CD14-positive monocyte (primary cell): Measurements from ENCODE around the gene KIF13A. TPM values are rescaled to one million over a fixed set of nuclear protein-coding genes. Genes with fewer than 3 reads are reported as not detected.

ENCODE experiments used
- DNase-seq, 3 donors: peaks; one replicate each; pipeline ENCODE4 v3.0.0-alpha.2; 2011 to 2022
- H2AFZ ChIP-seq: 2 replicates; pipeline ENCODE4 v1.6.0; 2012; ENCODE audit warnings: mild to moderate bottlenecking, low read depth, low read length, inconsistent platforms; ENCODE audit not compliant: insufficient read depth, poor library complexity, severe bottlenecking
- H3K27ac ChIP-seq, 2 donors: 1 replicate in 1 of 2; 2 replicates in 1 of 2; pipeline ENCODE4 v1.5.1; 2012 to 2013; ENCODE audit warnings: low read length in 2 of 2, control low read depth in 1 of 2, inconsistent platforms in 1 of 2, low read depth in 1 of 2, mild to moderate bottlenecking in 1 of 2
- H3K27me3 ChIP-seq, 2 donors: one replicate each; pipeline versions ENCODE4 v1.6.0 to v1.6.1; 2011 to 2013; ENCODE audit warnings: low read length in 2 of 2; ENCODE audit not compliant: control insufficient read depth in 2 of 2, insufficient read depth in 2 of 2
- H3K36me3 ChIP-seq, 2 donors: replicated peaks in 1 of 2; 1 replicate in 1 of 2; 2 replicates in 1 of 2; pipeline versions ENCODE4 v1.5.1 to v1.6.1; 2012 to 2013; ENCODE audit warnings: low read length in 2 of 2, control low read depth in 1 of 2, inconsistent platforms in 1 of 2, mild to moderate bottlenecking in 1 of 2; ENCODE audit not compliant: insufficient read depth in 2 of 2, control insufficient read depth in 1 of 2
- H3K4me1 ChIP-seq, 2 donors: 1 replicate in 1 of 2; 2 replicates in 1 of 2; pipeline versions ENCODE4 v1.5.1 to v1.6.1; 2012 to 2013; ENCODE audit warnings: low read length in 2 of 2, control low read depth in 1 of 2, inconsistent platforms in 1 of 2, mild to moderate bottlenecking in 1 of 2, moderate library complexity in 1 of 2; ENCODE audit not compliant: insufficient read depth in 2 of 2, control insufficient read depth in 1 of 2
- H3K4me2 ChIP-seq: replicated peaks from 2 replicates; pipeline ENCODE3; 2012; ENCODE audit warnings: low read length, moderate library complexity, mild to moderate bottlenecking; ENCODE audit not compliant: poor library complexity, severe bottlenecking; ENCODE audit errors: extremely low read depth
- H3K4me3 ChIP-seq, 3 experiments: fragments of 200-600 bp in 1 of 3; sonication (generic) in 1 of 3; replicated peaks in 1 of 3; 1 replicate in 2 of 3; 2 replicates in 1 of 3; pipeline ENCODE4 v1.5.1; 2011 to 2013; ENCODE audit warnings: low read length in 3 of 3, mild to moderate bottlenecking in 3 of 3, control low read depth in 2 of 3, low read depth in 2 of 3, inconsistent platforms in 1 of 3, moderate library complexity in 1 of 3
- H3K79me2 ChIP-seq: 2 replicates; pipeline ENCODE4 v1.6.0; 2012; ENCODE audit warnings: mild to moderate bottlenecking, control low read depth, inconsistent platforms, low read length, moderate library complexity; ENCODE audit not compliant: insufficient read depth
- H3K9ac ChIP-seq: 2 replicates; pipeline ENCODE4 v1.6.0; 2017; ENCODE audit warnings: low read length, mild to moderate bottlenecking; ENCODE audit not compliant: insufficient read depth, poor library complexity, severe bottlenecking
- H3K9me3 ChIP-seq, 2 donors: replicated peaks in 1 of 2; 1 replicate in 1 of 2; 2 replicates in 1 of 2; pipeline versions ENCODE4 v1.5.1 to v1.6.1; 2012 to 2013; ENCODE audit warnings: low read length in 2 of 2, control low read depth in 1 of 2; ENCODE audit not compliant: control insufficient read depth in 1 of 2, insufficient read depth in 1 of 2
- H4K20me1 ChIP-seq: 2 replicates; pipeline ENCODE4 v1.6.0; 2012; ENCODE audit warnings: mild to moderate bottlenecking, low read length, control low read depth, moderate library complexity; ENCODE audit not compliant: insufficient read depth
- H3K27ac Mint-ChIP-seq, 7 donors: one replicate each; pipeline ENCODE4 v1.8.0; 2020; ENCODE audit warnings: mild to moderate bottlenecking in 7 of 7, mixed read lengths in 7 of 7, moderate library complexity in 6 of 7, inconsistent platforms in 2 of 7
- H3K27me3 Mint-ChIP-seq, 3 donors: one replicate each; pipeline ENCODE4 v1.8.0; 2021 to 2022; ENCODE audit warnings: low read depth in 3 of 3, mild to moderate bottlenecking in 3 of 3, mixed read lengths in 3 of 3, moderate library complexity in 3 of 3, inconsistent platforms in 1 of 3
- H3K36me3 Mint-ChIP-seq, 2 donors: one replicate each; pipeline ENCODE4 v1.8.0; 2020; ENCODE audit warnings: mixed read lengths in 2 of 2, inconsistent platforms in 1 of 2, mild to moderate bottlenecking in 1 of 2
- H3K4me1 Mint-ChIP-seq: one replicate; pipeline ENCODE4 v1.8.0; 2020; ENCODE audit warnings: mild to moderate bottlenecking, mixed read lengths
- H3K4me3 Mint-ChIP-seq, 2 donors: one replicate each; pipeline ENCODE4 v1.8.0; 2020; ENCODE audit warnings: mild to moderate bottlenecking in 2 of 2, mixed read lengths in 2 of 2, moderate library complexity in 1 of 2
- H3K9me3 Mint-ChIP-seq, 7 donors: one replicate each; pipeline ENCODE4 v1.8.0; 2020 to 2022; ENCODE audit warnings: mixed read lengths in 7 of 7, mild to moderate bottlenecking in 6 of 7, moderate library complexity in 6 of 7, inconsistent platforms in 2 of 7
- CTCF ChIP-seq: fragments of 200-600 bp; IDR thresholded peaks from one replicate; pipeline ENCODE4 v1.8.0; 2022; ENCODE audit warnings: antibody characterized with exemption, mild to moderate bottlenecking
- WGBS: methylation state at CpG from one replicate; pipeline ENCODE4 v1.1.5; 2013; ENCODE audit warnings: missing lambda C conversion rate; ENCODE audit not compliant: insufficient coverage; 5-methylcytosine and 5-hydroxymethylcytosine counted together
- intact Hi-C, 2 donors: fragments of 100-400 bp; cut with micrococcal nuclease; formaldehyde crosslinking; loops; one replicate each; pipeline versions ENCODE4 v1.15.0 to v1.15.1; 2023
- polyA plus RNA-seq, 3 donors: library from polyadenylated mRNA; depleted of rRNA in 1 of 3; unstranded in 2 of 3; stranded (reverse) in 1 of 3; fragments of 300-500 nt in 2 of 3; fragments of >200 nt in 1 of 3; fragmentation: Illumina TruSeq in 2 of 3; gene quantifications; 1 replicate in 2 of 3; 2 replicates in 1 of 3; pipeline ENCODE4 v1.2.3, GENCODE V29; 2012 to 2021

Gene KIF13A
- polyA plus RNA-seq, 3 donors, result 2.9 to 28.4 (median 6.0) TPM

DNA sequence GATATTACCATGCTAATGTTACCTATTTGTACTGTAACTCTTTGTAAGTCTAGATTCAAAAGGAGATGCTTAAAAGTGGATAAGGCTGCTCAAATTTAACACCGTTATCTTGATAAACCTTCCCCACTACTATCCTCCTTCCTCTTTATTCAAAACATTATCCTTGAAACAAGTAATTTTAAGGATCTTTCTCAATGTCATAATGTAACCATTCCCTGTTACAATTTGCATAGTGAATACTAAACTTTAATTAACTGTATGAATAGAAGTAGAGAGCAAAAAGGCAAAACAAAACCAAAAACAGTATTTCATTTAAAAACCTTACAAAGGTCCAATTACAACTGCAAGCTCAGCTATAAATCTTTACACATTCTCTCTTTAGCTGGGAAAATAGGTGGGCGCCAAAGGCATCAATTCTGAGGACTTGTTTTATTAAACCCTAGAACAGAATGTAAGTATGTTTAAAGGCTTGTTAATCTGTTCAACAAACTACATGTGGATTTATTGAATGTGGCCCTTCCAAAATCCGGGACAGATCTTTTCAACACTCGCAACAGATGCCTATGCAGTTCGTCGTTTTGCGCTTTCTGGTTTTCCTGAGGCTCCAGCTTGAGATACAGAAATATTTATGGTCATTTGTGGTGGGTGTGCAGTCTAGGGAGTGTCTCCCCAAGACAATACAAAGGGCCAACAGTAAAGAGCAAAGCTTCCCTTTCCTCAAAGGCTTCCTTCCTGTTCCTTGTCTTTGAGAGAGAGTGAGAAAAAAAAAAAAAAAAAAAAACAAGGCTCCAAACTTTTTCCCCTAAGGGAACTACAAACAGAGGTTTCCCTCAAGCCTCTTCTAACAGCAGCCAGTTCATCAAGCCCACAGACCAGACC lies 15.1 kb downstream of the KIF13A start:
- no peaks in the 10 kb centered on the region for H3K9me3 ChIP-seq
- H3K36me3 ChIP-seq, result peaks cover 4 to 8% of the 10 kb centered on the region in 2 donors
- H3K27me3 ChIP-seq, result no peaks in the 10 kb centered on the region
- H2AFZ ChIP-seq, result no peak overlapping the region
- peak overlapping the region; percentile 9 for H3K9ac ChIP-seq
- H3K4me1 Mint-ChIP-seq, result peaks cover 26% of the 10 kb centered on the region
- peak overlapping the region; percentile 4 for H3K4me2 ChIP-seq
- peak overlapping the region in 5 of 7 donors; percentile 34 to 87 (median 72) for H3K27ac Mint-ChIP-seq
- H3K4me3 ChIP-seq, result no peak overlapping the region
- peak overlapping the region in 1 of 2 donors; percentile 30 for H3K27ac ChIP-seq
- DNase-seq, result peak in 1 of 3 donors; percentile 24
- H3K27me3 Mint-ChIP-seq, result no peaks in the 10 kb centered on the region
- H3K79me2 ChIP-seq, result peaks cover 93% of the 10 kb centered on the region
- peaks cover 0 to 2% (median 0%) of the 10 kb centered on the region in 7 donors for H3K9me3 Mint-ChIP-seq
- WGBS, result 25% methylated on average over 4 of the region's 7 CpGs
- peaks cover 93% of the 10 kb centered on the region for H4K20me1 ChIP-seq
- no peak for TF ChIP-seq CTCF
- H3K36me3 Mint-ChIP-seq, result peaks cover 11 to 18% of the 10 kb centered on the region in 2 donors
- intact Hi-C loops, result no loop called here
- peak overlapping the region in 1 of 2 donors; percentile 54 for H3K4me3 Mint-ChIP-seq
- H3K4me1 ChIP-seq, result peaks cover 9 to 21% of the 10 kb centered on the region in 2 donors

DNA sequence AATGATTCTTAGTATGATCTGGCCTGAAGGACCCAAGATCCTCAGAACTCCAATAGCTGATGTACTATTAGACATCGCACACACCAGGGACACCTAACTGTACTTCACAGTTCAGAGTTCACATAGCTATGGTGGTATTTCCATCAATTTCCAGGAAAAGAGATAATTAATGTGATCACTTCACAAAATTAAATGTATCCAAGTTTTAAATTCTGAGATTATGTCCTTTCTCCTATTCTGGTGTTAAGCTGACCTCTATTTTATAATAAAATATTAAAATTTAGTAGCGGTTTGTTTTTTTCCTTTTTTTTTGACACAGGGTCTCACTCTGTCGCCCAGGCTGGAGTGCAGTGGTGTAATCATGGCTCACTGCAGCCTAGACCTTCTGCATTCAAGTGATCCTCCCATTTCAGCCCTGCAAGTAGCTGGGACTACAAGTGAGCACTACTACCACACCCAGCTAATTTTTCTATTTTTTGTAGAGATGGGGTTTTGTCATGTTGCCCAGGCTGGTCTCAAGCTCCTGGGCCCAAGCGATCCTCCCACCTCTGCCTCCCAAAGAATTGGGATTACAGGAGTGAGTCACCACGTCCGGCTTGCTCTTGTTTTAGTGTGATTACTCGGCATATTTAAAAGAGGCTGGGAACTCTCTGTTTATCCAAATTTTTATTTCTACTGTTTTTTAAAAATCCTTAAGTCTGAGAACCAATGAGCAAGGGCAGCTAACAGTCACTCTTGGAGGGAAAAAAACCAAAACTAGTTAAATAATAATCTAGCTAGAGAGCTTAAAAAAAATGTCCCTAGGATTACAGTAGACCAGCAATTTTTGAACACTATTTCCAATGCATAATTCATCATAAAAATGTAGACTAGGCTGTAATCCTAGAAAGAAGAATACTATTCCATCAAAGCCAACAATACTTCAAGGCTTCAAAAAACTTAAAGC lies 16.0 kb downstream of the KIF13A start:
- peaks cover 4% of the 10 kb centered on the region in 2 donors for H3K36me3 ChIP-seq
- H3K27ac ChIP-seq, result no peak overlapping the region
- no peak overlapping the region for H2AFZ ChIP-seq
- H3K9ac ChIP-seq, result no peak overlapping the region
- H3K27me3 Mint-ChIP-seq, result no peaks in the 10 kb centered on the region
- H3K4me2 ChIP-seq, result no peak overlapping the region
- H3K79me2 ChIP-seq, result peaks cover 96% of the 10 kb centered on the region
- no CpG with 5 or more reads among the region's 7 CpGs for WGBS
- peaks cover 26% of the 10 kb centered on the region for H3K4me1 Mint-ChIP-seq
- no peak overlapping the region for H3K4me3 Mint-ChIP-seq
- DNase-seq, result no peak
- peaks cover 97% of the 10 kb centered on the region for H4K20me1 ChIP-seq
- intact Hi-C loops, result no loop called here
- H3K9me3 Mint-ChIP-seq, result no peaks in the 10 kb centered on the region
- no peak overlapping the region for H3K27ac Mint-ChIP-seq
- H3K9me3 ChIP-seq, result no peaks in the 10 kb centered on the region
- no peak for TF ChIP-seq CTCF
- peaks cover 9 to 10% of the 10 kb centered on the region in 2 donors for H3K36me3 Mint-ChIP-seq
- H3K4me3 ChIP-seq, result no peak overlapping the region
- H3K27me3 ChIP-seq, result no peaks in the 10 kb centered on the region
- H3K4me1 ChIP-seq, result peaks cover 9 to 21% of the 10 kb centered on the region in 2 donors
